HEK293 (cell line): ENCODE measurements around the gene BORA.
A peak's percentile ranks its signal among the peaks of the same experiment; 100 is the strongest.
"Not testable (repeated sequence)": the region's sequence is repeated elsewhere in the genome, so short reads cannot be mapped to it uniquely, and the experiment has no call there.

Source experiments
- CTCF ChIA-PET: fragments of 350-600 bp; formaldehyde crosslinking; extraction: SDS; loops from one replicate; lab custom pipeline; 2021; ENCODE audit warnings: antibody characterized with exemption; lab: Yijun Ruan, JAX
- POLR2A ChIA-PET: fragments of 300-600 bp; formaldehyde crosslinking; extraction: SDS; loops from one replicate; lab custom pipeline; 2020; ENCODE audit warnings: antibody characterized with exemption, inconsistent platforms; lab: Yijun Ruan, JAX
- H3K27ac ChIP-seq: fragments of 200-500 bp; sonication (Bioruptor generic); 2 replicates; pipeline ENCODE4 v1.5.1; 2014; ENCODE audit warnings: low read depth, low read length, control low read depth, inconsistent platforms; ENCODE audit errors: extremely low read depth
- H3K36me3 ChIP-seq, 2 experiments: fragments of 200-500 bp in 1 of 2; sonication (Bioruptor generic) in 1 of 2; 1 replicate in 1 of 2; 2 replicates in 1 of 2; pipeline ENCODE4 v1.5.1; 2014 to 2017; ENCODE audit warnings: inconsistent platforms in 2 of 2, low read length in 2 of 2; ENCODE audit not compliant: control insufficient read depth in 2 of 2, insufficient read depth in 1 of 2
- H3K4me1 ChIP-seq: fragments of 200-500 bp; sonication (Bioruptor generic); 2 replicates; pipeline ENCODE4 v1.5.1; 2014; ENCODE audit warnings: mild to moderate bottlenecking, low read length, inconsistent platforms; ENCODE audit not compliant: control insufficient read depth, insufficient read depth
- H3K4me3 ChIP-seq: 2 replicates; pipeline ENCODE4 v1.5.1; 2011; ENCODE audit warnings: low read depth, mild to moderate bottlenecking, control low read depth, low read length, moderate library complexity
- H3K9me3 ChIP-seq: fragments of 200-500 bp; sonication (Bioruptor generic); 2 replicates; pipeline ENCODE4 v1.5.1; 2014; ENCODE audit warnings: low read depth, low read length, inconsistent platforms; ENCODE audit not compliant: control insufficient read depth, insufficient read depth
- GLIS2 ChIP-seq: fragments of 450-650 bp; formaldehyde crosslinking; IDR thresholded peaks from 2 replicates; pipeline ENCODE4 v1.5.1; 2016; ENCODE audit warnings: missing biosample characterization, missing genetic modification characterization
- KLF17 ChIP-seq: fragments of 450-650 bp; formaldehyde crosslinking; IDR thresholded peaks from 2 replicates; pipeline ENCODE4 v1.5.1; 2016; ENCODE audit warnings: missing biosample characterization, missing genetic modification characterization
- KLF7 ChIP-seq: fragments of 450-650 bp; formaldehyde crosslinking; IDR thresholded peaks from 2 replicates; pipeline ENCODE4 v1.5.1; 2016; ENCODE audit warnings: missing biosample characterization, missing genetic modification characterization, borderline replicate concordance
- KLF9 ChIP-seq: fragments of 450-650 bp; formaldehyde crosslinking; IDR thresholded peaks from 2 replicates; pipeline ENCODE4 v1.5.1; 2016; ENCODE audit warnings: missing biosample characterization, missing genetic modification characterization, low read depth
- SCRT1 ChIP-seq: fragments of 450-650 bp; formaldehyde crosslinking; IDR thresholded peaks from 2 replicates; pipeline ENCODE4 v1.5.1; 2016; ENCODE audit warnings: missing biosample characterization, missing genetic modification characterization, borderline replicate concordance
- ZBTB20 ChIP-seq: fragments of 450-650 bp; formaldehyde crosslinking; IDR thresholded peaks from 2 replicates; pipeline ENCODE4 v1.5.1; 2016; ENCODE audit warnings: missing biosample characterization, missing genetic modification characterization
- ZBTB48 ChIP-seq: fragments of 450-650 bp; formaldehyde crosslinking; IDR thresholded peaks from 2 replicates; pipeline ENCODE4 v1.5.1; 2016; ENCODE audit warnings: missing biosample characterization, missing genetic modification characterization
- ZFHX2 ChIP-seq: fragments of 450-650 bp; formaldehyde crosslinking; conservative IDR thresholded peaks from 2 replicates; pipeline ENCODE4 v1.5.1; 2016; ENCODE audit warnings: missing biosample characterization, missing genetic modification characterization
- ZIC2 ChIP-seq: fragments of 450-650 bp; formaldehyde crosslinking; IDR thresholded peaks from 2 replicates; pipeline ENCODE4 v1.5.1; 2016; ENCODE audit warnings: missing biosample characterization, missing genetic modification characterization
- ZNF169 ChIP-seq: fragments of 450-650 bp; formaldehyde crosslinking; IDR thresholded peaks from 2 replicates; pipeline ENCODE4 v1.5.1; 2016; ENCODE audit warnings: missing biosample characterization, missing genetic modification characterization
- ZNF362 ChIP-seq: fragments of 450-650 bp; formaldehyde crosslinking; IDR thresholded peaks from 2 replicates; pipeline ENCODE4 v1.5.1; 2016; ENCODE audit warnings: missing biosample characterization, missing genetic modification characterization
- ZNF423 ChIP-seq: fragments of 450-650 bp; formaldehyde crosslinking; IDR thresholded peaks from 2 replicates; pipeline ENCODE4 v1.5.1; 2016; ENCODE audit warnings: missing biosample characterization, missing genetic modification characterization
- ZNF561 ChIP-seq: fragments of 450-650 bp; IDR thresholded peaks from 2 replicates; pipeline ENCODE4 v1.5.1; 2018; ENCODE audit warnings: missing biosample characterization, missing genetic modification characterization, borderline replicate concordance
- ZNF610 ChIP-seq: fragments of 450-650 bp; formaldehyde crosslinking; IDR thresholded peaks from 2 replicates; pipeline ENCODE4 v1.5.1; 2016; ENCODE audit warnings: missing biosample characterization, missing genetic modification characterization, borderline replicate concordance
- ZNF623 ChIP-seq: fragments of 450-650 bp; formaldehyde crosslinking; IDR thresholded peaks from 2 replicates; pipeline ENCODE4 v1.5.1; 2016; ENCODE audit warnings: missing biosample characterization, missing genetic modification characterization
- ZNF624 ChIP-seq: fragments of 450-650 bp; formaldehyde crosslinking; IDR thresholded peaks from 2 replicates; pipeline ENCODE4 v1.5.1; 2017; ENCODE audit warnings: missing biosample characterization, missing genetic modification characterization
- ZNF626 ChIP-seq: fragments of 450-650 bp; sonication (Bioruptor Pico); formaldehyde crosslinking; IDR thresholded peaks from 2 replicates; pipeline ENCODE4 v1.5.1; 2018; ENCODE audit warnings: missing biosample characterization, missing genetic modification characterization, inconsistent platforms
- ZNF707 ChIP-seq: fragments of 450-650 bp; formaldehyde crosslinking; IDR thresholded peaks from 2 replicates; pipeline ENCODE4 v1.5.1; 2016; ENCODE audit warnings: missing biosample characterization, missing genetic modification characterization
- ZNF785 ChIP-seq: fragments of 450-650 bp; formaldehyde crosslinking; IDR thresholded peaks from 2 replicates; pipeline ENCODE4 v1.5.1; 2016; ENCODE audit warnings: missing biosample characterization, missing genetic modification characterization
- ZNF791 ChIP-seq: fragments of 450-650 bp; formaldehyde crosslinking; IDR thresholded peaks from 2 replicates; pipeline ENCODE4 v1.5.1; 2016; ENCODE audit warnings: missing biosample characterization, missing genetic modification characterization
- TF ChIP-seq, protein P1 (sequence below): fragments of 450-650 bp; formaldehyde crosslinking; IDR thresholded peaks from 2 replicates; pipeline ENCODE4 v1.5.1; 2017; ENCODE audit warnings: missing biosample characterization, missing genetic modification characterization
- TF ChIP-seq, protein P2 (sequence below): fragments of 450-650 bp; formaldehyde crosslinking; IDR thresholded peaks from 2 replicates; pipeline ENCODE4 v1.5.1; 2016; ENCODE audit warnings: missing biosample characterization, missing genetic modification characterization
- TF ChIP-seq, protein P3 (sequence below): fragments of 450-650 bp; formaldehyde crosslinking; IDR thresholded peaks from 2 replicates; pipeline ENCODE4 v1.5.0; 2017; ENCODE audit warnings: missing biosample characterization, missing genetic modification characterization, borderline replicate concordance

The BORA gene

GRCh38 chr13:72716776-72717175 lies 10.9 kb upstream of the BORA start (continued):
- TF ChIP-seq ZNF561: no peak
- TF ChIP-seq ZNF624 (tag by site-specific recombination): no peak
- TF ChIP-seq ZNF610: no peak

DNA sequence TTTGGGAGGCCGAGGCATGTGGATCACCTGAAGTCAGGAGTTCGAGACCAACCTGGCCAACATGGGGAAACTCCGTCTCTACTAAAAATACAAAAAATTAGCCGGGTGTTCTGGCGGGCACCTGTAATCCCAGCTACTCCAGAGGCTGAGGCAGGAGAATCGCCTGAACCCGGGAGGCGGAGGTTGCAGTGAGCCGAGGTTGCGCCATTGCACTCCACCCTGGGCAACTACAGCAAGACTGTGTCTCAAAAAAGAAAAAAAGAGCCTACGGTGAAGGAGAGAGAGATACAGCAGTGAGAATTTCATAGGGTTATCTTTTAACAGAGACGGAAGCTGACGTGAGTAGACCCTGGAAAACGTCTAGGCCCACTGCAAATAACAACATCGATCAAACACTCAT lies 1.5 kb upstream of the BORA start:
- CTCF ChIA-PET: interaction anchor here (0.6 to 0.7 kb wide), 2 partner anchors 167 to 187 kb away, joined by 3 read pairs; no protein-coding TSS in a partner anchor
- H3K36me3 ChIP-seq: peaks cover 0 to 55% of the 10 kb centered on the region in 2 experiments; a peak in 1 of 3 replicates
- H3K9me3 ChIP-seq, H3K27ac ChIP-seq, POLR2A ChIA-PET, H3K4me1 ChIP-seq, H3K4me3 ChIP-seq: not testable (repeated sequence)

- ChIA-PET POLR2A (no interaction called here), CTCF (interaction anchor here (0.6 to 0.7 kb wide), 3 partner anchors 31 to 188 kb away, joined by 3 read pairs; no protein-coding TSS in a partner anchor)
- peak overlapping the region; percentile 85 for H3K4me3 ChIP-seq
- H3K4me1 ChIP-seq: no peaks in the 10 kb centered on the region
- peak overlapping the region; percentile 70 for H3K27ac ChIP-seq
- no peaks in the 10 kb centered on the region for H3K9me3 ChIP-seq
- H3K36me3 ChIP-seq: peaks cover 0 to 57% of the 10 kb centered on the region in 2 experiments; a peak in 1 of 3 replicates
- TF ChIP-seq KLF17 (tag by site-specific recombination): peak; percentile 25; the same call in 1 of the 2 replicates
- no peak for TF ChIP-seq ZNF791 (tag by site-specific recombination)
- TF ChIP-seq ZNF626 (tag by site-specific recombination): no peak
- TF ChIP-seq ZNF362 (tag by site-specific recombination): 0 out of 2 replicates have a peak, but pooled peaks have one; percentile 11
- TF ChIP-seq, protein P1, sequence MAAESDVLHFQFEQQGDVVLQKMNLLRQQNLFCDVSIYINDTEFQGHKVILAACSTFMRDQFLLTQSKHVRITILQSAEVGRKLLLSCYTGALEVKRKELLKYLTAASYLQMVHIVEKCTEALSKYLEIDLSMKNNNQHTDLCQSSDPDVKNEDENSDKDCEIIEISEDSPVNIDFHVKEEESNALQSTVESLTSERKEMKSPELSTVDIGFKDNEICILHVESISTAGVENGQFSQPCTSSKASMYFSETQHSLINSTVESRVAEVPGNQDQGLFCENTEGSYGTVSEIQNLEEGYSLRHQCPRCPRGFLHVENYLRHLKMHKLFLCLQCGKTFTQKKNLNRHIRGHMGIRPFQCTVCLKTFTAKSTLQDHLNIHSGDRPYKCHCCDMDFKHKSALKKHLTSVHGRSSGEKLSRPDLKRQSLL (tag by site-specific recombination): no peak
- no peak for TF ChIP-seq ZFHX2
- TF ChIP-seq, protein P2, sequence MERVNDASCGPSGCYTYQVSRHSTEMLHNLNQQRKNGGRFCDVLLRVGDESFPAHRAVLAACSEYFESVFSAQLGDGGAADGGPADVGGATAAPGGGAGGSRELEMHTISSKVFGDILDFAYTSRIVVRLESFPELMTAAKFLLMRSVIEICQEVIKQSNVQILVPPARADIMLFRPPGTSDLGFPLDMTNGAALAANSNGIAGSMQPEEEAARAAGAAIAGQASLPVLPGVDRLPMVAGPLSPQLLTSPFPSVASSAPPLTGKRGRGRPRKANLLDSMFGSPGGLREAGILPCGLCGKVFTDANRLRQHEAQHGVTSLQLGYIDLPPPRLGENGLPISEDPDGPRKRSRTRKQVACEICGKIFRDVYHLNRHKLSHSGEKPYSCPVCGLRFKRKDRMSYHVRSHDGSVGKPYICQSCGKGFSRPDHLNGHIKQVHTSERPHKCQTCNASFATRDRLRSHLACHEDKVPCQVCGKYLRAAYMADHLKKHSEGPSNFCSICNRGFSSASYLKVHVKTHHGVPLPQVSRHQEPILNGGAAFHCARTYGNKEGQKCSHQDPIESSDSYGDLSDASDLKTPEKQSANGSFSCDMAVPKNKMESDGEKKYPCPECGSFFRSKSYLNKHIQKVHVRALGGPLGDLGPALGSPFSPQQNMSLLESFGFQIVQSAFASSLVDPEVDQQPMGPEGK: 0 out of 2 replicates have a peak, but pooled peaks have one; percentile 38
- no peak for TF ChIP-seq ZNF707
- TF ChIP-seq ZNF623 (tag by site-specific recombination): no peak
- peak; percentile 31; the same call in 1 of the 2 replicates for TF ChIP-seq ZIC2 (tag by site-specific recombination)
- TF ChIP-seq KLF7: peak; percentile 84
- TF ChIP-seq ZNF423: peak; percentile 83
- TF ChIP-seq ZBTB20 (tag by site-specific recombination): peak; percentile 33
- no peak for TF ChIP-seq SCRT1 (tag by site-specific recombination)
- no peak for TF ChIP-seq ZNF785 (tag by site-specific recombination)
- TF ChIP-seq ZBTB48 (tag by site-specific recombination): peak; percentile 70; the same call in 1 of the 2 replicates
- peak; percentile 76 for TF ChIP-seq GLIS2 (tag by site-specific recombination)
- TF ChIP-seq KLF9 (tag by site-specific recombination): peak; percentile 96
- no peak for TF ChIP-seq ZNF169
- TF ChIP-seq, protein P3, sequence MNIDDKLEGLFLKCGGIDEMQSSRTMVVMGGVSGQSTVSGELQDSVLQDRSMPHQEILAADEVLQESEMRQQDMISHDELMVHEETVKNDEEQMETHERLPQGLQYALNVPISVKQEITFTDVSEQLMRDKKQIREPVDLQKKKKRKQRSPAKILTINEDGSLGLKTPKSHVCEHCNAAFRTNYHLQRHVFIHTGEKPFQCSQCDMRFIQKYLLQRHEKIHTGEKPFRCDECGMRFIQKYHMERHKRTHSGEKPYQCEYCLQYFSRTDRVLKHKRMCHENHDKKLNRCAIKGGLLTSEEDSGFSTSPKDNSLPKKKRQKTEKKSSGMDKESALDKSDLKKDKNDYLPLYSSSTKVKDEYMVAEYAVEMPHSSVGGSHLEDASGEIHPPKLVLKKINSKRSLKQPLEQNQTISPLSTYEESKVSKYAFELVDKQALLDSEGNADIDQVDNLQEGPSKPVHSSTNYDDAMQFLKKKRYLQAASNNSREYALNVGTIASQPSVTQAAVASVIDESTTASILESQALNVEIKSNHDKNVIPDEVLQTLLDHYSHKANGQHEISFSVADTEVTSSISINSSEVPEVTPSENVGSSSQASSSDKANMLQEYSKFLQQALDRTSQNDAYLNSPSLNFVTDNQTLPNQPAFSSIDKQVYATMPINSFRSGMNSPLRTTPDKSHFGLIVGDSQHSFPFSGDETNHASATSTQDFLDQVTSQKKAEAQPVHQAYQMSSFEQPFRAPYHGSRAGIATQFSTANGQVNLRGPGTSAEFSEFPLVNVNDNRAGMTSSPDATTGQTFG (tag by site-specific recombination): no peak
Observed at GRCh38 chr13:72726726-72727416, 852 bp upstream of the BORA start.
